ENCODE measurements around the gene DAPK2.

DAPK2 gene

GRCh38 chr15:64046421-64047153, at the start of gene DAPK2:
Gene DAPK2, minus strand, starts transcription at chr15:64046485. Its CDS starts 6,224 bp downstream, at chr15:64040261.
- in situ Hi-C loops (cut with MboI; ENCODE audit: low sequenced_read_pairs): no loop called here

DNA sequence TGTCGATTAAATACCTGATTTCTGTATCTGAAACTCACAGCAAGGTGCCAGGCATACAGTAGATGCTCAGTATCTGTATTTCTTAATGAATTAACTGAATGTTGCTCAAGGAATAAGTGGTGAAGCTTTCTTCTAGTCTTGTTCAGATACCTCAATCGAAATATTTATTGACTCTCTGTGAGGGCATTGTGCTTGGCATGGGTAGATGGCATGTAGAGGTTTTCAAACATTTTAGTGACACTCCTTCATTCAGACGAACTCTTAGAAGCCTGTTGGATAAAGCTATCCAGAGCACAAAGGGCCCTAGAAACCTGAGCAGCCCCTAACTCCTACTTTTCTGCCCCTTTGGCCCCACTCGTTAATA, 49.1 kb upstream of the DAPK2 start:
- in situ Hi-C loops (cut with MboI; ENCODE audit: low sequenced_read_pairs): no loop called here

GRCh38 chr15:64093627-64094417, 47.5 kb upstream of the DAPK2 start, which contains the start of gene CIAO2A:
Gene CIAO2A, minus strand, starts transcription at chr15:64093838. Its CDS starts 70 bp downstream, at chr15:64093768.
- in situ Hi-C loops (cut with MboI; ENCODE audit: low sequenced_read_pairs): no loop called here

DNA sequence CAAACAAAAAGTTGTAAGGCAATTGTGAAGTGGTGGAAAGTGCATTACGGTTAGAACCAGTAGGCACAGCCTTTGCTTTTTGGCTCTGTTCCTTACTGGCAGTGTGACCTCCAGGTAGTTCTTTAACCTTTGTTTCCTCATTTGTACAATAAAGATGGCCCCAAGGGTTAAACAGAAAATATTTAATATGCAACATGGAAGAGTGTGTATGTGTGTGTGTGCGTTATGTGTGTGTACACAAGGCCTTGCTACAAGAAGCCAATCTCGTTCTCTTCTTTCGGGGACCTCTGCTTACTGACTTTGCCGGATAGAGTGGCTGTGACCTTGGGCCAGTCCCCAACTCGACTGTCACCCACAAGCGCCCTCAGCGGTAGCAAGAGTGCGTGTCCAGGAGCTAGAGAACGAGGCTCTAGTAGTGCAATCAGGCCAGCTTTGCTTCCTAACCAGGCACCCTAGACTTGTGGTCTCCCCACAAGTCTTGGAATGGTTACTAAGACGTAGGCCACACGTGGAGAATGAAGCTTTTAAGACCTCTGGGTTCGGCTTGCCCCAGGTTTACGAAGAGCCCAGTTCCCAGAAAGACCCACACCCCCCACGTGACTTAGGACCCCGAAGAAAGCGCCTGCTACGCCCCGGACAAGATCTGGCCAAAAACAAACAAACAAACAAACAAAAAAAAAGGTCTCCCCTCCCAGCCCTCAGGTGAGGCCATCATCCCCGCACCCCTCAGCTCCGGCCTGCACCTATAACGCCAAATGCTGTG, 46.8 kb upstream of the DAPK2 start:
- in situ Hi-C loops (cut with MboI; ENCODE audit: low sequenced_read_pairs): no loop called here

DNA sequence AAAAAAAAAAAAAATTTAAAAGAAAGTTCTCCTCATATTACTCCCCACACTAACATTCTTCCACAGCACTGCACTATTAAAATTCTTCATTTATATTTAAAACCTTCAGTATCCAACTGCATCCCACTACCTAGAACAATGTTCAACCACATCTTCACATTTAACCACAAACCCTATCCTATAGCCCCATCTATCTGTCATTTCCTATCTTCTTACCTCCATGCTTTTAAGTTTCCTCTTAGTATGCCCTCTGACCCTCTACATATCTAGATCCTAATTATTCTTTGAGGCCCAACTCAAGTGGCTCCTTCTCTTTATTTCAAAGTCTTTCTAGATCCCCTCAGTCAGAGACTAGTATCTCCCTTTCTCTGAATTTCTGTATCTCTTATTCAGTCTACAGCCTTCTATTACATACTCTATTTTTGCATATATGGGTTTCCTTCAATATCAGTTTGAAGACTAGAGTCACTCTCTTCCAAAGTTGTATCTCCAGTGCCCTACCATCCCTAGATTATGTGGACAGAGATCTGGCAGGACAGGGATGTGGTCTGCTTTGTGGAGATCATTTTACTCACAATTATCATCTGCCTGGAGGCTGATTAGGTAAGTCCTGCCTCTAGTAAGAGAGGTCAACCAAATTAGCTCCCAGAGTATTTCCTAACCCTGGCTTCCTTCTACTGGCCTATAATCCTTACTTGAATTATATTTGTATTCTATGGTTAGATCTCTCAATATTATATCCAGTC, 46.0 kb upstream of the DAPK2 start:
- in situ Hi-C loops (cut with MboI; ENCODE audit: low sequenced_read_pairs): no loop called here

DNA sequence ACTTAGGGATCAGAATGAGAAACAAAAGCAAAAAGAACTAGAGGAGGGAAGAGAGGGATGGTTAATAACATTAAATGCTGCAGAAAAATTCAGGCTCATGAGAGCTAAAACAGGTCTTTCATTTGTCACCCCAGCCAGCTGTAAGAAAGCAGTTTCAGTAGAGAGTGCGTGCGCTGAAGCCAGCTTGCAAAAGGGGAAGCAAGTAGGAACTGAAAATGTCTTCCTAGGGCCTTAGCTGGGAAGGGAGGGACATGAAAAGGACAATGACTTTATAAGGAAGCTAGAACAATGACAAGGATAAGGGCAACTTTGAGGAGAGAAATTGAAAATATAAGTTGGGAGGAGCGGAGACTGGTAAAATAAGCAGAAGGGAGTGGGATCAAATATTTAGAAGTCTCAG, 44.2 kb upstream of the DAPK2 start:
- in situ Hi-C loops (cut with MboI; ENCODE audit: low sequenced_read_pairs): no loop called here

GRCh38 chr15:64089543-64090280, 43.4 kb upstream of the DAPK2 start:
- in situ Hi-C loops (cut with MboI; ENCODE audit: low sequenced_read_pairs): no loop called here

DNA sequence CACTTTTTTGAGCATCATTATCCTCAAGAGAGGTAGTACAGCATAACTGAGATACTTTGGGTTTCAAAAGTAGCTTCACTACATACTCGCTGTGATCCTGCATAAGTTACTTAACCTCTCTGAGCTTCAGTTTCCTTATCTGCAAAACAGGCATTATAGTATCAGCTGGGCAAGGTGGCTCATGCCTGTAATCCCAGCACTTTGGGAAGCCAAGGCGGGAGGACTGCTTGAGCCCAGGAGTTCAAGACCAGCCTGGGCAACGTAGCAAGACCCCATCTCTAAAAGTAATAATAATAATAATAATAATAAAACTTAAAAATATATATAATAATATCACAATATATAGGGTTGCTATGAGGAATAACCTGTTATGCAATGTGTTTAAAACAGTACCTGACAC, 36.5 kb upstream of the DAPK2 start:
- in situ Hi-C loops (cut with MboI; ENCODE audit: low sequenced_read_pairs): no loop called here

- in situ Hi-C loops (cut with MboI; ENCODE audit: low sequenced_read_pairs): loop anchor here (10.0 to 25.0 kb wide), 3 partner anchors 329 to 611 kb away; no protein-coding TSS in a partner anchor
These were observed 27.2 kb upstream of the DAPK2 start for GRCh38 chr15:64073496-64073895.

- in situ Hi-C loops (cut with MboI; ENCODE audit: low sequenced_read_pairs): loop anchor here (10.0 to 25.0 kb wide), 3 partner anchors 328 to 611 kb away; no protein-coding TSS in a partner anchor
These were observed 26.5 kb upstream of the DAPK2 start for GRCh38 chr15:64072812-64073211.

DNA sequence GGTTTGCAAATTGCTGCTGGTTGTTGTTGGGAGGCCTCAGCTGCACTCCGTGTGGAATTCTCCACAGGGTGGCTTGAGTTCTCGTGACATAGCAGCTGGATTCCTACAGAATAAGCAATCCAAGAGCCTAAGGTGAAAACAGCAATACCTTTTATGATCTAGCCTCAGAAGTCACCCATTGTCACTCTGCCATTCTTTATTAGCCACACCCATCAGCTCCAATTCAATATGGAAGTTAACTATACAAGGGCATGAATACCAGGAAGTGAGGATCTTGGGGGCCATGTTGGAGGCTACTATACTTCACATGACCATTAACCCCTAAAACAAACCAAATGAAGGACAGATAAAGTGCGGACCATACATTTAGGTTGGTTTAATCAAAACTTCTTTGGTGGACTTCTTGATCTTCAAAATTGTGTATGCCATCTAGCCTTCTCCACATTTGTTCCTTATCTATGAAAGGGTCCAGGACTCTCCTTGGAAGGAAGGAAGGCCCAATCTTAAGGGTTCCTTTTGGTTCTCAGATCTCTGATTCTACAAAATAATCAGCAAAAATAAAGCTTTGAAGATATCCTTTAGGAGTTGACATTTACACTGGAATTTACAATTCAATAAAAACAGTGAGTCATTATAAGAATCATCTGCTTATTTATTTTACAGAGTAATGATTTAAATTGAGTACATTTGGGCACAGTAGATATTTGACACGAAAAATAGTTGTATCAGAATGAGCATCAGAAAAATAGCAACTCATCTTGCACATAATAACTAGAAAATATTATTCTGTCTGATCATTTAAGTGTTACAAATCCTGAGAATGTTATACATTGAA, 25.9 kb upstream of the DAPK2 start:
- in situ Hi-C loops (cut with MboI; ENCODE audit: low sequenced_read_pairs): loop anchor here (10.0 to 25.0 kb wide), 3 partner anchors 327 to 610 kb away; no protein-coding TSS in a partner anchor

- in situ Hi-C loops (cut with MboI; ENCODE audit: low sequenced_read_pairs): loop anchor here (10.0 to 25.0 kb wide), 3 partner anchors 326 to 609 kb away; no protein-coding TSS in a partner anchor
These were observed 24.9 kb upstream of the DAPK2 start for GRCh38 chr15:64070965-64071851.

GRCh38 chr15:64070106-64070505, 23.8 kb upstream of the DAPK2 start:
- in situ Hi-C loops (cut with MboI; ENCODE audit: low sequenced_read_pairs): loop anchor here (10.0 to 25.0 kb wide), 3 partner anchors 325 to 608 kb away; no protein-coding TSS in a partner anchor

- in situ Hi-C loops (cut with MboI; ENCODE audit: low sequenced_read_pairs): loop anchor here (25.0 kb wide), 1 partner anchor 606 kb away; no protein-coding TSS in a partner anchor
These were observed 21.8 kb upstream of the DAPK2 start for GRCh38 chr15:64068133-64068532.

DNA sequence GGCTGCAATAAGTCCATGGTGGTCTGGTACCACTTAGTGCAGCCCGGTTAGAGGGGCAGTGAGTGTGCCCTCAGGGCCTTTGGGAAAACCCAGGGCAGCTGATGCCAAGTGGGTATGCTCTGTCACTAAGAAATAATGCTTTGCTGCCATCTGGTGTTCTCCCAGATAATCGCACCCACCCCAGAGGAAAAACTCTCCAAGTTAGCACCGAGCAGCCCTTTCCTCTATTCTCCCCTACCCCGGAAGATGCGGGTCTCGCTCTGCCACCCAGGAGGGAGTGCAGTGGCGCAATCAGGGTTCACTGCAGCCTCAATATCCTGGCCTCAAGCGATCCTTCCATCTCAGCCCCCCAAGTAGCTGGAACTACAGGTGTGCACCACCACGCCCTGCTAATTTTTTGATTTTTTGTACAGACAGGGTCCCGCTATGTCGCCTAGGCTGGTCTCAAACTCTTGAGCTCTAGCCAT, 21.3 kb upstream of the DAPK2 start:
- in situ Hi-C loops (cut with MboI; ENCODE audit: low sequenced_read_pairs): loop anchor here (25.0 kb wide), 1 partner anchor 605 kb away; no protein-coding TSS in a partner anchor

DNA sequence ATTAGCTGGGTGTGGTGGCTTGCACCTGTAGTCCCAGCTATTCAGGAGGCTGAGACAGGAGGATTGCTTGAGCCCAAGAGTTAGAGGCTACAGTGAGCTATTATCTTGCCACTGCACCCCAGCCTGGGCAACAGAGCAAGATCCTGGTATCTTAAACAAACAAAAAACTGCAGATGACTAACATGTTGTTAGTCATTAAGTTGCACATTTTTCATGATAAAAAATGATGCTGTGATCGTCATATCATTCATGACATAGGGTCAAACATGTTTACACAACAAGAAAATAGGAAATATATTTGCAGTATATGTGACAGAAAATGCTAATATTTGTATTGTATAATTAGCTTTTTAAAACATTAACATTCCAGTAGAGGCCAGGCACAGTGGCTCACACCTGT, 20.2 kb upstream of the DAPK2 start:
- in situ Hi-C loops (cut with MboI; ENCODE audit: low sequenced_read_pairs): loop anchor here (25.0 kb wide), 1 partner anchor 604 kb away; no protein-coding TSS in a partner anchor

GRCh38 chr15:64060716-64061115, 14.4 kb upstream of the DAPK2 start:
- in situ Hi-C loops (cut with MboI; ENCODE audit: low sequenced_read_pairs): loop anchor here (25.0 kb wide), 1 partner anchor 598 kb away; no protein-coding TSS in a partner anchor

Measured in HL-60/S4 (cell line).